NAMALWA (cell line): ENCODE data around the gene TRIM24.
"Not testable (repeated sequence)": the region's sequence is repeated elsewhere in the genome, so short reads cannot be mapped to it uniquely, and the experiment has no call there.

Experiments used
- DNase-seq: peaks from one replicate; pipeline ENCODE4 v3.0.0-alpha.2; 2015; ENCODE audit warnings: low spot score

Gene TRIM24

DNA sequence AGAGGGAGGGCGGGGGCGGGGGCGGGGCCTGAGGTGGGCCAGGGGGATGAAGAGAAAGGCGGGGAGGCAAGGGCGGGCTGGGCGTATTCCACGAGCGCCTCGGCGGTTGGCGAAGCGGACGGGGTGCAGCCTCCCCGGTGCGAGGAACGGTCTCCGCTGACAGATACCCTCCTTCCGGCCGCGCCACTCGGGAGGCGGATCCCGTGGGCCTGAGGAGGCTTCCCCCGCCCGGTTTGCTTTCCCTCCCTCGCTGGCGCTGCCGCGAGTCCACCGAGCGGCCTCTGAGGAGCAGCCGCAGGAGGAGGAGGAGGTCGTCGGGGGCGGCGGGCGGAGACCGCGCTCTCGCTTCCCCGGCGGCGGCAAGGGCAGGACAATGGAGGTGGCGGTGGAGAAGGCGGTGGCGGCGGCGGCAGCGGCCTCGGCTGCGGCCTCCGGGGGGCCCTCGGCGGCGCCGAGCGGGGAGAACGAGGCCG is at the start of gene TRIM24:
Gene TRIM24 (plus strand): TSS at position 84 of the 473 bp plus-strand sequence. CDS start 290 bp downstream, at position 374.
- no peak for DNase-seq

DNA sequence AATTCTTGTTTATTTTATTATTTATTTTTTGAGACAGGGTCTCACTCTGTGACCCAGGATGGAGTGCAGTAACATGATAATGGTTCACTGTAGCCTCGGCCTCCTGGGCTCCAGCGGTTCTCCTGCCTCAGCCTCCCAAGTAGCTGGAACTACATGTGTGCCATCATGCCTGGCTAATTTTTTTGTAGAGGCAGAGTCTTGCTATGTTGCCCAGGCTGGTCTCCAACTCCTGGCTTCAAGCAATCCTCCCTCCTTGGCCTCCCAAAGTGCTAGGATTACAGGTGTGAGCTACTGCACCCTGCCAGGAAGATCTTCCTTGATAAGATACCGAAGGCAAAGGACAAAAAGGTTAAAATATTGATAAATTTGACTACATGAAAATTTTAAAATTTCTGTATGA is 48.0 kb upstream of the TRIM24 start:
- DNase-seq = not testable (repeated sequence)

GRCh38 chr7:138412921-138413320 is 47.1 kb upstream of the TRIM24 start:
- DNase-seq = not testable (repeated sequence)

DNA sequence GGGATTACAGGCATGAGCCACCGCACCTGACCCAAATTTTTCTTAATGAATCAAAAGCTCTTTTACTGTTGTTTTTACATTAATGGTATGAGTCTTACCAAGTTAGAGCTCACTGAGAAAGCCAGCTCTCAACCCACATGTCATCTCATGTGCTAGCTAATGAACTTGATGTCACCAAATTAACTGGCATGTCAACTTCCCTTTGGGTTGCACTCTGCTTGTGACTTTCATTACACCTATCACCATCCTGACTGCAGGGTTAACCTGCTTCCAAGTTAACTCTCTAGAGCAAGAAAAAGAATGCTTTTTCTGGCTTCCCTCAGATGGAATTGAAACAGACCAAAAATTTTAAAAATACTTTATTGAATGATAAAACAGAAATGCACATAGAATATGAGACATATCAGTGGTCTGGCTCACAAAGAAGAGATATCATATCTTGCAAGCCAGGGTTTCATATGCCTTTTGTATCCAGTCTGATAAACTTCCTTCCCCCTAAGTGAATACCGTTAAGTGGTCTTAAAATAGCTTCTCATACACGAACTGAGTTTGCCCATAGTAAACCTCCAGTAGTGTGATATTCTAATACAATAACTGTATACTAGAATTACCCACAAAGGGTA is 42.9 kb upstream of the TRIM24 start:
- no peak for DNase-seq

DNA sequence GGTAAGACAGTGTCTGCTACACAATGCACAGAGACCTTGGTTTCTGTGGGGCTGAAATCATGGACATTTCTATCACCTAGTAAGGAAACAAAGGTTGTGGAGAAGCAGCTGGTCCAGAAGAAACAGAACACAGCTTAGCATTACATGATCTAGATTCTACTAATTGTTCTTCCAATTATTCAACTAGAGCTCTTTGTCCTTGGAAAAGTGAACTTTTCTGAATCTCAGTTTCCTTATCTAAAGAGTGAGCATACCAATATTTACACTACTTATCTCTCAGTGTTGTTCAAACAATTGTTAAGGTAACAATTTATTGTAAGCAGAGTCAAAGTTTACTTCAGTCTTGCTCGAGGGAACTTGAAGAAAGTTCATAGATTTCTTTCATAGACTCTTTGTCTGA is 42.3 kb upstream of the TRIM24 start:
- no peak for DNase-seq

GRCh38 chr7:138418403-138418802 is 41.7 kb upstream of the TRIM24 start:
- DNase-seq = not testable (repeated sequence)

DNA sequence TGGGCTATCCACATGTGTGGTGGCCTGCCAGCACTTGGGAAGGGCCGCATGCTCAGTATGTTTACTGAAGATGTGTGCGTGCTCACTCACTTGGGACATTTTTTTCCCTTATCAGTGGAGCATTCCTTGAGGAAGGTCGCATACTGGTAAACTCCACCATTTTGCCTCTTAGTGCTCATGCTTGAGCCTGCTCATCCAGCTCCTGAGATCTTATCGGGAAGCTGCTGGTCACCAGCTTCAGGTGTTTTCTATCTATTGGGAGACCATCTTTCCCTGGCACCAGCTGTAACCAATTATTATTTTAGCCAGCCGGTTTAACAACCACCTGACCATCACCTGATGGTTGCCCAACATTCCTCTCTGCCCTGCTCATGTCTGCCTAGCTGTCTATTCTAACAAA is 35.0 kb upstream of the TRIM24 start:
- DNase-seq = no peak

GRCh38 chr7:138429577-138430250 is 30.3 kb upstream of the TRIM24 start:
- peak; percentile 8 for DNase-seq

DNA sequence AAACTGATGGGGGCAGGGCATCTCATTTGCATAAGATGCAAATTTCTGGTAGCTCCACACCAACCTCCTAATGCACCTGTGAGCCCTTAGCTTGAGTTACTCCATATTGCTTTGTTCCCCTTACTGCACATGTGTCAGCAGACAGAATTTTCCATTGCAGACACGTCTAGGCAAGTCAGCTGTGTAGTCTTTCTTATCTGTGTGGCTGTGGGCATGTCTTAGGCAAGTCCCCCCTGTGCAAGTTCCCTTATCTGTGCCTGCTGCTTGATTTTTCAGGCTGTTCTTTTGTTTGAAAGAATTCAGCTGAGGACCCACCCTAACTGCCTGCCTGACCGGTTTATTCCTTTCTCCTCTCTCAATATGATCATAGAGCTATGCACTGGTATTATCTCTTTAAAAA is 28.5 kb upstream of the TRIM24 start:
- peak; percentile 85 for DNase-seq

DNA sequence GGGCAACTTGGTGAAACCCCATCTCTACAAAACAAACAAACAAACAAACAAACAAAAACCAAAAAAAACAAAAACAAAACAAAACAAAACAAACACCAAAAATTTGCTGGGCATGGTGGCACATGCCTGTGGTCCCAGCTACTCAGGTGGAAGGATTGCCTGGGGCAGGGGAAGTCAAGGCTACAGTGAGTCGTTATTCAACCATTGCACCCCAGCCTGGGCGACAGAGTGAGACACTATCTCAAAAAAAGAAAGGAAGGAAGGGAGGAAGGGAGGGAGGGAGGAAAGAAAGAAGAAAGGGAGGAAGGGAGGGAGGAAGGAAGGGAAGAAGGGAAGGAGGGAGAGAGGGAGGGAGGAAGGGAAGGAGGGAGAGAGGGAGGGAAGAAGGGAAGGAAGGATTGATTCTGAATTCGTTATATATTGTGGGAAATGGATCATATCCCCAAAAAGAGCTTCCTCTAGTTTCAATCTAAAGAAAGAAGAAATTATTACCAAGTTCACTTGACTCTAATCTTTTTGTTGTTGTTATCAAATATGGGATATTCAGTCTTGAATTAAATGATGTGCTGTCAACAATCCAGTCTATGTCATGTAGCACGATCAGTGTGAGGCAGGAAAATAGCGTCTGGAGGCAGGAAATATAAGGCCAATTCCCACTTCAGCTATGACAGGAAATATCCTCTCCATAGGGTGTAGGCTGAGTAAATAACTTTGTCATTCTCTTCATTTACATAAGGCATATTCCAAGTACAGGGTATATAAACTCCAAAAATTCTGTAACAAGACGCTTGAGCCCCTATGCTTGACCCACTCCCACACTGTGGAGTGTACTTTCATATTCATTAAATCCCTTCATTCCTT is 26.2 kb upstream of the TRIM24 start:
- no peak for DNase-seq

- DNase-seq = no peak
Observed at GRCh38 chr7:138434597-138435019, 25.5 kb upstream of the TRIM24 start.

GRCh38 chr7:138435231-138435919 is 24.7 kb upstream of the TRIM24 start:
- no peak for DNase-seq

DNA sequence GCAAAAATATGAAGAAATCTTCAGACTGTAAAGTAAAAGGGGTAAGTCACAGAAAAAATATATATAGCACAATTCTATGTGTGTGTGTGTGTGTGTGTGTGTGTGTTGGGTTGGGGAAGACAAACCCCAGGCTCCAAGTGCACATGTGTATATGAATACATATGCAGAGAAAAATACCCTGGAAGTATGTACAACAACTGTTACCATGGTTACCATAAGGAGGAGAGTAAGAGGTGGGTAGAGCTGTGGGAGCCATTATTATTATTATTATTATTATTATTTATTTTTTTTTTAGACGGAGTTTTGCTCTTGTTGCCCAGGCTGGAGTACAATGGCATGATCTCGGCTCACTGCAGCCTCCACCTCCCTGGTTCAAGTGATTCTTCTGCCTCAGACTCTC is 23.7 kb upstream of the TRIM24 start:
- DNase-seq = no peak

- DNase-seq = no peak
Observed at GRCh38 chr7:138440460-138440859, 19.6 kb upstream of the TRIM24 start.

DNA sequence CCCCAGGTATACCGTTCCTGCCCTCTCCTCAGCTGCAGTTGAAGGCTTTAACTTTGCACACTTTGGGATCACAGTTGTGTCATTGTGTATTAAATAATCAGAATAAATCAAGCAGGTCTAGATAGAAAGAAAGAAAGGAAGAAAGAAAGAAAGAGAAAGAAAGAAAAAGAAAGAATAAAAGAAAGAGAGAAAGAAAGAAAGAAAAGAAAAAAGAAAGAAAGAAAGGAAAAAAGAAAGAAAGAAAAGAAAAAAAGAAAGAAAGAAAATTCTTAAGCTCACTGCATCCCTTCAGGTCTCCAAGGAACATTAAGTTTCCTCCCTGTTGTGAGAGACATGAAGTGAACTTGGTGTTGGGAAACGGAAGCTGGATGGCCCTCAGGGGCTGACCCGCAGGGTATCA is 17.2 kb upstream of the TRIM24 start:
- DNase-seq = no peak

DNA sequence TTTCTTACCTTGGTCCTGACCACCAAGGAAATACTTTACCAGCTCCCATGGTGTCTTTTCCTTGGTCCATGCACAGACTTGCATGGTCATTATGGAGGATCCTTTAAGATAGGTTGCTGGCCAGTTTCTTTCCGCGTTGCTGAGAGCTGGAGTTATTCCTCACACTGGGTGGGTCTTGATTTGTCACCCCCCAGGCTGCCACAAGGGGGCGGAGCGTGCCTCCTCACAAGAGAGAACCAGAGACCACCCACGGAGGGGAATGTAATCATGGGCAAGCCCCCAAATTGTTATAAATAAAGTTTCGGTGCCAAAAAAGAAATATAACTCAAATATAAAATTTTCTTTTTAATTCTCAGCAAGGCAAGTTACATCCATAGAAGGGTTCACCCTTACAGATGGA is 10.5 kb upstream of the TRIM24 start:
- peak; percentile 66 for DNase-seq

DNA sequence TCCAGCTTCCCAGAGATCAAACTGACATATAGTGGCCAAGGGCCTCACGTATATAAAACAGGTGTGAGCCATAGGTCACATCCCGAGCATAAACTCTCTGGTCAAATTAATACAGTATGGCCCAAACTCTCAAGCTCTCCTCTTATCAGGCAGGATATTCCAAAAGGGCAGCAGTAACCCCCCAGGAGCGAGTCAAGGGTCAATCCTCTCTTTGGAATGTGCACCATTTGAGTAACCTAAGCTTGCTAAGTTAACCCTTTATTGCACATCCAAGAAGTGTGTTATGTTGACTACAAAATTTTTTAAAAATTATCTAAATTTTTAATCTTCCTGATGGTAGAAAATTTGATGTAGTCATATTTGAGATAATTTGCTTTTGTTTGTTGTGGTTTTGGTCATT is 4.5 kb upstream of the TRIM24 start:
- DNase-seq = no peak

- no peak for DNase-seq
Observed at GRCh38 chr7:138456220-138456619, 3.8 kb upstream of the TRIM24 start.

- DNase-seq = no peak
Observed at GRCh38 chr7:138458576-138459412, 1.3 kb upstream of the TRIM24 start.

- DNase-seq = peak; percentile 99
Observed at GRCh38 chr7:138459413-138460175, 465 bp upstream of the TRIM24 start.
